Osteocyte (in vitro differentiated cells): Measurements from ENCODE around the gene CRYBG1. TPM values are rescaled to one million over a fixed set of nuclear protein-coding genes. Genes with fewer than 3 reads are reported as not detected.

Experiments used
- DNase-seq: peaks from one replicate; pipeline ENCODE4 v3.0.0; 2021; ENCODE audit warnings: mixed read lengths; ENCODE audit not compliant: unreplicated experiment; ENCODE audit errors: extremely low spot score
- H3K27ac Mint-ChIP-seq: one replicate; pipeline ENCODE4 v1.8.0; 2021; ENCODE audit warnings: mild to moderate bottlenecking, mixed read lengths; ENCODE audit not compliant: unreplicated experiment
- H3K27me3 Mint-ChIP-seq: one replicate; pipeline ENCODE4 v1.8.0; 2021; ENCODE audit warnings: mixed read lengths; ENCODE audit not compliant: unreplicated experiment
- H3K36me3 Mint-ChIP-seq: one replicate; pipeline ENCODE4 v1.8.0; 2021; ENCODE audit warnings: mixed read lengths; ENCODE audit not compliant: unreplicated experiment
- H3K4me1 Mint-ChIP-seq: one replicate; pipeline ENCODE4 v1.8.0; 2021; ENCODE audit warnings: mixed read lengths; ENCODE audit not compliant: unreplicated experiment
- H3K4me3 Mint-ChIP-seq: one replicate; pipeline ENCODE4 v1.8.0; 2021; ENCODE audit warnings: mild to moderate bottlenecking, moderate library complexity, mixed read lengths; ENCODE audit not compliant: unreplicated experiment
- H3K9me3 Mint-ChIP-seq: one replicate; pipeline ENCODE4 v1.8.0; 2021; ENCODE audit warnings: mixed read lengths; ENCODE audit not compliant: unreplicated experiment
- CTCF ChIP-seq: fragments of 200-600 bp; sonication (generic); IDR thresholded peaks from 2 replicates; pipeline ENCODE4 v1.5.0; 2021; ENCODE audit warnings: antibody characterized with exemption, mild to moderate bottlenecking, moderate library complexity
- total RNA-seq: library from RNA; stranded (reverse); gene quantifications from 2 replicates; pipeline ENCODE4 v1.2.1, GENCODE V29; 2021

The CRYBG1 gene
- total RNA-seq, 1 donor from 2014 or later = 2.4 TPM

DNA sequence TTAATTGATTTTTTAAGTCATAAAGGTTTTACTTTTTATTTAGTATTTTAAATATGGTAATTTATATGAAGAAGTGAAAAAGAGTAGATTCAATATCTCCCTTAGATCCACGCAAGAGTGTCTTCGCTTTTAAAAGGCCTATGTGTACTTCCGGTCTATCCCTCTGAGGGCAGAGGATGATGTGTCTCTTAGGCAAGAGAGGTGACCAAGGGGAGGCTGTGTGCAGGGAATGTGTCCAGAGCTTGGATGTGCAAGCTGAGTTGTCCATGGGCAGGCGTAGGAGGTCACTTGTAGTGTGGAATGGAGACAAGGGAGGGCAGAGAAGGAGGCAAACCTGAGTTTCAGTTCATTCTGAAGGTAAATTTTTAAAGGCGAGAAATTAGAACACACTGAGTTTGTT lies 113.9 kb downstream of the CRYBG1 start:
- DNase-seq = no peak
- no peak overlapping the region for H3K27ac Mint-ChIP-seq
- H3K4me1 Mint-ChIP-seq = no peaks in the 10 kb centered on the region
- peaks cover 12% of the 10 kb centered on the region for H3K27me3 Mint-ChIP-seq
- no peaks in the 10 kb centered on the region for H3K9me3 Mint-ChIP-seq
- no peaks in the 10 kb centered on the region for H3K36me3 Mint-ChIP-seq
- H3K4me3 Mint-ChIP-seq = no peak overlapping the region
- TF ChIP-seq CTCF = no peak

DNA sequence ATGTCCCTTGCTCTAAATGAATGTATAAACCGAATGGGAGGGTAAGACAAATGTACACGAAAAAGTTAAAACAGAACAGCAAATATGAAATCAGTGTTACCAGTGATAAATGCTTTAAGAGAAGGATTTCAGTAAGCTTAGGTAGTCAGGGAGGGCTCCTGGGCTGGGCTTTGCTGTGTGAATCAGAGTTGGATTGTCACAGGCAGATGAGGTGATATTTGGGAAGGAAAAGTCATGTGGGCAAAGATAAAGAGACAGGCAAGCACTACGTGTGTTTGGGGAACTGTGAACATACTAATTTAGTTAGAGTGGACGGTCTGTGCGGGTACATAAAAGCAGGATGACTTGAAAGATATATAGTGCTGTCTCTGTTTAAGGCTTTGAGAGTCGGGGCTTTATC lies 114.8 kb downstream of the CRYBG1 start:
- Mint-ChIP-seq H3K9me3 (no peaks in the 10 kb centered on the region), H3K36me3 (no peaks in the 10 kb centered on the region), H3K4me3 (no peak overlapping the region), H3K27me3 (peaks cover 13% of the 10 kb centered on the region), H3K4me1 (no peaks in the 10 kb centered on the region), H3K27ac (no peak overlapping the region)
- DNase-seq = no peak
- no peak for TF ChIP-seq CTCF

GRCh38 chr6:106476331-106477105 lies 116.0 kb downstream of the CRYBG1 start:
- Mint-ChIP-seq H3K27ac (no peak overlapping the region), H3K36me3 (no peaks in the 10 kb centered on the region), H3K27me3 (peaks cover 12% of the 10 kb centered on the region), H3K9me3 (no peaks in the 10 kb centered on the region), H3K4me1 (no peaks in the 10 kb centered on the region), H3K4me3 (no peak overlapping the region)
- no peak for DNase-seq
- no peak for TF ChIP-seq CTCF

- no peak overlapping the region for H3K27ac Mint-ChIP-seq
- no peaks in the 10 kb centered on the region for H3K4me1 Mint-ChIP-seq
- DNase-seq = no peak
Observed at GRCh38 chr6:106477146-106477545, 116.6 kb downstream of the CRYBG1 start.

More at GRCh38 chr6:106477146-106477545, 116.6 kb downstream of the CRYBG1 start:
- H3K9me3 Mint-ChIP-seq = no peaks in the 10 kb centered on the region
- H3K27me3 Mint-ChIP-seq = peaks cover 13% of the 10 kb centered on the region
- H3K36me3 Mint-ChIP-seq = no peaks in the 10 kb centered on the region
- no peak for TF ChIP-seq CTCF
- H3K4me3 Mint-ChIP-seq = no peak overlapping the region
